K562 (cell line): ENCODE measurements around the gene SKOR1. TPM values are rescaled to one million over a fixed set of nuclear protein-coding genes. Genes with fewer than 3 reads are reported as not detected.

Experiments
- CHCHD3 ChIP-seq: fragments of 250-450 bp; sonication (Bioruptor Pico); IDR thresholded peaks from 2 replicates; pipeline ENCODE4 v2.1.2; 2022; ENCODE audit warnings: mild to moderate bottlenecking
- CREB1 ChIP-seq, 2 experiments: sonication (generic) in 1 of 2; formaldehyde crosslinking in 1 of 2; IDR thresholded peaks; 2 replicates each; pipeline versions ENCODE4 v1.6.1 to v1.8.0; 2012 to 2022; ENCODE audit warnings: inconsistent platforms in 1 of 2, mild to moderate bottlenecking in 1 of 2, missing genetic modification reagents in 1 of 2, moderate library complexity in 1 of 2
- CREM ChIP-seq: IDR thresholded peaks from 2 replicates; pipeline ENCODE4 v1.6.1; 2014; ENCODE audit warnings: antibody characterized with exemption, low read depth
- HNRNPUL1 ChIP-seq: fragments of 200-400 bp; formaldehyde crosslinking; IDR thresholded peaks from 2 replicates; pipeline ENCODE4 v1.6.1; 2017; ENCODE audit warnings: low read length
- KDM2B ChIP-seq: fragments of 250-450 bp; sonication (Bioruptor Pico); IDR thresholded peaks from 2 replicates; pipeline ENCODE4 v1.8.0; 2021; ENCODE audit warnings: mild to moderate bottlenecking, moderate library complexity
- PHB2 ChIP-seq: fragments of 450-650 bp; IDR thresholded peaks from 2 replicates; pipeline ENCODE4 v1.6.1; 2017; ENCODE audit warnings: low read depth
- SIN3A ChIP-seq, 2 experiments: fragments of 150-350 bp in 1 of 2; IDR thresholded peaks; 2 replicates each; pipeline ENCODE4 v1.6.1; 2011 to 2016; ENCODE audit warnings: borderline replicate concordance in 2 of 2, low read depth in 2 of 2, low read length in 2 of 2, mild to moderate bottlenecking in 2 of 2, moderate library complexity in 2 of 2; ENCODE audit not compliant: control insufficient read depth in 1 of 2
- TFAP4 ChIP-seq: sonication (generic); formaldehyde crosslinking; IDR thresholded peaks from 2 replicates; pipeline ENCODE4 v1.8.0; 2022; ENCODE audit warnings: missing genetic modification reagents, mild to moderate bottlenecking, moderate library complexity, borderline replicate concordance
- ZBTB7A ChIP-seq: IDR thresholded peaks from 2 replicates; pipeline ENCODE4 v1.6.1; 2011; ENCODE audit warnings: low read depth, mild to moderate bottlenecking, low read length, moderate library complexity, borderline replicate concordance; ENCODE audit not compliant: control insufficient read depth
- ZNF263 ChIP-seq: sonication (generic); formaldehyde crosslinking; IDR thresholded peaks from 2 replicates; pipeline ENCODE4 v1.8.0; 2022; ENCODE audit warnings: mild to moderate bottlenecking, missing genetic modification reagents, borderline replicate concordance
- ZNF511 ChIP-seq: sonication (generic); formaldehyde crosslinking; IDR thresholded peaks from 2 replicates; pipeline ENCODE4 v1.8.0; 2022; ENCODE audit warnings: mild to moderate bottlenecking, missing genetic modification reagents
- ZNF695 ChIP-seq: fragments of 450-650 bp; formaldehyde crosslinking; IDR thresholded peaks from 2 replicates; pipeline ENCODE4 v1.4.0; 2020; ENCODE audit warnings: mild to moderate bottlenecking, moderate library complexity
- polyA plus RNA-seq, 8 experiments: library from polyadenylated mRNA; depleted of rRNA in 4 of 8; stranded (reverse) in 5 of 8; unstranded in 3 of 8; fragments of >200 nt; fragmentation: Nextera tagmentation in 2 of 8; fragmentation: Illumina TruSeq in 1 of 8; extraction: Ambion mirVana in 2 of 8; extraction: Trizol in 1 of 8; gene quantifications; 2 replicates each; pipeline versions ENCODE4 v1.2.1 to v1.2.3, GENCODE V29; 2011 to 2014; ENCODE audit warnings: inconsistent platforms in 1 of 8, missing spikeins in 1 of 8
- total RNA-seq, 7 experiments: library from RNA; depleted of rRNA in 6 of 7; stranded (reverse); fragments of >200 nt in 6 of 7; fragmentation: Illumina TruSeq in 2 of 7; extraction: Trizol in 2 of 7; gene quantifications; 2 replicates each; pipeline versions ENCODE4 v1.2.1 to v1.2.3, GENCODE V29; 2011 to 2021; ENCODE audit warnings: low replicate concordance in 1 of 7
- TF ChIP-seq, protein P1 (sequence below): sonication (generic); formaldehyde crosslinking; IDR thresholded peaks from 2 replicates; pipeline ENCODE4 v1.8.0; 2022; ENCODE audit warnings: mild to moderate bottlenecking, missing genetic modification reagents
- TF ChIP-seq, protein P2 (sequence below): fragments of 450-650 bp; IDR thresholded peaks from 2 replicates; pipeline ENCODE4 v1.6.1; 2016; ENCODE audit warnings: borderline replicate concordance
- TF ChIP-seq, protein P3 (sequence below): fragments of 250-450 bp; sonication (Bioruptor Pico); IDR thresholded peaks from 2 replicates; pipeline ENCODE4 v1.8.0; 2021; ENCODE audit warnings: moderate library complexity, mild to moderate bottlenecking, inconsistent platforms

SKOR1 gene
- total and polyA plus RNA-seq, 9 of the 15 experiments (the other 6 are each of a cell fraction or from before 2014, with no cell fraction given), result 0.04 to 0.41 (median 0.09) TPM; not detected in 3

GRCh38 chr15:67820992-67821783 is 4.1 kb upstream of the SKOR1 start (continued):
- TF ChIP-seq, protein P1, sequence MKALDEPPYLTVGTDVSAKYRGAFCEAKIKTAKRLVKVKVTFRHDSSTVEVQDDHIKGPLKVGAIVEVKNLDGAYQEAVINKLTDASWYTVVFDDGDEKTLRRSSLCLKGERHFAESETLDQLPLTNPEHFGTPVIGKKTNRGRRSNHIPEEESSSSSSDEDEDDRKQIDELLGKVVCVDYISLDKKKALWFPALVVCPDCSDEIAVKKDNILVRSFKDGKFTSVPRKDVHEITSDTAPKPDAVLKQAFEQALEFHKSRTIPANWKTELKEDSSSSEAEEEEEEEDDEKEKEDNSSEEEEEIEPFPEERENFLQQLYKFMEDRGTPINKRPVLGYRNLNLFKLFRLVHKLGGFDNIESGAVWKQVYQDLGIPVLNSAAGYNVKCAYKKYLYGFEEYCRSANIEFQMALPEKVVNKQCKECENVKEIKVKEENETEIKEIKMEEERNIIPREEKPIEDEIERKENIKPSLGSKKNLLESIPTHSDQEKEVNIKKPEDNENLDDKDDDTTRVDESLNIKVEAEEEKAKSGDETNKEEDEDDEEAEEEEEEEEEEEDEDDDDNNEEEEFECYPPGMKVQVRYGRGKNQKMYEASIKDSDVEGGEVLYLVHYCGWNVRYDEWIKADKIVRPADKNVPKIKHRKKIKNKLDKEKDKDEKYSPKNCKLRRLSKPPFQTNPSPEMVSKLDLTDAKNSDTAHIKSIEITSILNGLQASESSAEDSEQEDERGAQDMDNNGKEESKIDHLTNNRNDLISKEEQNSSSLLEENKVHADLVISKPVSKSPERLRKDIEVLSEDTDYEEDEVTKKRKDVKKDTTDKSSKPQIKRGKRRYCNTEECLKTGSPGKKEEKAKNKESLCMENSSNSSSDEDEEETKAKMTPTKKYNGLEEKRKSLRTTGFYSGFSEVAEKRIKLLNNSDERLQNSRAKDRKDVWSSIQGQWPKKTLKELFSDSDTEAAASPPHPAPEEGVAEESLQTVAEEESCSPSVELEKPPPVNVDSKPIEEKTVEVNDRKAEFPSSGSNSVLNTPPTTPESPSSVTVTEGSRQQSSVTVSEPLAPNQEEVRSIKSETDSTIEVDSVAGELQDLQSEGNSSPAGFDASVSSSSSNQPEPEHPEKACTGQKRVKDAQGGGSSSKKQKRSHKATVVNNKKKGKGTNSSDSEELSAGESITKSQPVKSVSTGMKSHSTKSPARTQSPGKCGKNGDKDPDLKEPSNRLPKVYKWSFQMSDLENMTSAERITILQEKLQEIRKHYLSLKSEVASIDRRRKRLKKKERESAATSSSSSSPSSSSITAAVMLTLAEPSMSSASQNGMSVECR (CRISPR knock-in tag), result peak; percentile 67
- TF ChIP-seq CREM, result peak; percentile 47
- TF ChIP-seq, protein P2, sequence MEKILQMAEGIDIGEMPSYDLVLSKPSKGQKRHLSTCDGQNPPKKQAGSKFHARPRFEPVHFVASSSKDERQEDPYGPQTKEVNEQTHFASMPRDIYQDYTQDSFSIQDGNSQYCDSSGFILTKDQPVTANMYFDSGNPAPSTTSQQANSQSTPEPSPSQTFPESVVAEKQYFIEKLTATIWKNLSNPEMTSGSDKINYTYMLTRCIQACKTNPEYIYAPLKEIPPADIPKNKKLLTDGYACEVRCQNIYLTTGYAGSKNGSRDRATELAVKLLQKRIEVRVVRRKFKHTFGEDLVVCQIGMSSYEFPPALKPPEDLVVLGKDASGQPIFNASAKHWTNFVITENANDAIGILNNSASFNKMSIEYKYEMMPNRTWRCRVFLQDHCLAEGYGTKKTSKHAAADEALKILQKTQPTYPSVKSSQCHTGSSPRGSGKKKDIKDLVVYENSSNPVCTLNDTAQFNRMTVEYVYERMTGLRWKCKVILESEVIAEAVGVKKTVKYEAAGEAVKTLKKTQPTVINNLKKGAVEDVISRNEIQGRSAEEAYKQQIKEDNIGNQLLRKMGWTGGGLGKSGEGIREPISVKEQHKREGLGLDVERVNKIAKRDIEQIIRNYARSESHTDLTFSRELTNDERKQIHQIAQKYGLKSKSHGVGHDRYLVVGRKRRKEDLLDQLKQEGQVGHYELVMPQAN, result no peak
- no peak for TF ChIP-seq HNRNPUL1
- no peak for TF ChIP-seq CREB1 (IDR thresholded peaks at IDR 0.05)
- TF ChIP-seq CREB1 (CRISPR knock-in tag; IDR thresholded peaks at IDR 0.05), result peak; percentile 39; the same call in 1 of the 2 replicates
- TF ChIP-seq CHCHD3, result no peak
- no peak for TF ChIP-seq PHB2
- TF ChIP-seq TFAP4 (CRISPR knock-in tag), result peak; percentile 37; the same call in 1 of the 2 replicates
- no peak for TF ChIP-seq ZNF695 (CRISPR knock-in tag)
- TF ChIP-seq ZNF511 (CRISPR knock-in tag), result peak; percentile 70; the same call in 1 of the 2 replicates
- peak in 1 of 2 experiments; percentile 65; a peak in 1 of 4 replicates for TF ChIP-seq SIN3A (IDR thresholded peaks at IDR 0.05; ENCODE audit: borderline replicate concordance in 2 of 2, control insufficient read depth in 1 of 2, low read depth in 2 of 2, low read length in 2 of 2)
- TF ChIP-seq, protein P3, sequence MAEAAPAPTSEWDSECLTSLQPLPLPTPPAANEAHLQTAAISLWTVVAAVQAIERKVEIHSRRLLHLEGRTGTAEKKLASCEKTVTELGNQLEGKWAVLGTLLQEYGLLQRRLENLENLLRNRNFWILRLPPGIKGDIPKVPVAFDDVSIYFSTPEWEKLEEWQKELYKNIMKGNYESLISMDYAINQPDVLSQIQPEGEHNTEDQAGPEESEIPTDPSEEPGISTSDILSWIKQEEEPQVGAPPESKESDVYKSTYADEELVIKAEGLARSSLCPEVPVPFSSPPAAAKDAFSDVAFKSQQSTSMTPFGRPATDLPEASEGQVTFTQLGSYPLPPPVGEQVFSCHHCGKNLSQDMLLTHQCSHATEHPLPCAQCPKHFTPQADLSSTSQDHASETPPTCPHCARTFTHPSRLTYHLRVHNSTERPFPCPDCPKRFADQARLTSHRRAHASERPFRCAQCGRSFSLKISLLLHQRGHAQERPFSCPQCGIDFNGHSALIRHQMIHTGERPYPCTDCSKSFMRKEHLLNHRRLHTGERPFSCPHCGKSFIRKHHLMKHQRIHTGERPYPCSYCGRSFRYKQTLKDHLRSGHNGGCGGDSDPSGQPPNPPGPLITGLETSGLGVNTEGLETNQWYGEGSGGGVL (CRISPR knock-in tag), result no peak
- no peak for TF ChIP-seq KDM2B
- 0 out of 2 replicates have a peak, but pooled peaks have one; percentile 29 for TF ChIP-seq ZNF263 (CRISPR knock-in tag)
- peak; percentile 61; the same call in 1 of the 2 replicates for TF ChIP-seq ZBTB7A
